Loucy (cell line): Measurements from ENCODE around the gene SEPTIN14.

ENCODE experiments used
- H2AFZ ChIP-seq: fragments of 200-600 bp; sonication (generic); 2 replicates; pipeline ENCODE4 v1.6.0; 2016; ENCODE audit warnings: antibody characterized with exemption, mild to moderate bottlenecking, low read length, moderate library complexity
- H3F3A ChIP-seq: fragments of 200-600 bp; 2 replicates; pipeline ENCODE4 v1.6.0; 2016; ENCODE audit warnings: antibody characterized with exemption, low read depth, mild to moderate bottlenecking
- H3K27me3 ChIP-seq: fragments of 200-600 bp; sonication (generic); 2 replicates; pipeline ENCODE4 v1.6.1; 2014; ENCODE audit warnings: low read length, mild to moderate bottlenecking; ENCODE audit not compliant: insufficient read depth, poor library complexity, severe bottlenecking
- H3K36me3 ChIP-seq: fragments of 200-600 bp; sonication (generic); 2 replicates; pipeline ENCODE4 v1.6.1; 2016; ENCODE audit warnings: low read length; ENCODE audit not compliant: insufficient read depth
- H3K4me1 ChIP-seq: fragments of 200-600 bp; sonication (generic); 2 replicates; pipeline ENCODE4 v1.5.1; 2014; ENCODE audit warnings: low read length, mild to moderate bottlenecking; ENCODE audit not compliant: insufficient read depth, poor library complexity, severe bottlenecking
- H3K4me2 ChIP-seq: fragments of 200-600 bp; sonication (generic); 2 replicates; pipeline ENCODE4 v1.6.0; 2014; ENCODE audit warnings: antibody characterized with exemption, low read length, low read depth, mild to moderate bottlenecking; ENCODE audit not compliant: poor library complexity, severe bottlenecking
- H3K4me3 ChIP-seq: fragments of 200-600 bp; sonication (generic); 2 replicates; pipeline ENCODE4 v1.5.1; 2014; ENCODE audit warnings: low read length, mild to moderate bottlenecking, mixed read lengths; ENCODE audit not compliant: poor library complexity, severe bottlenecking
- H3K79me2 ChIP-seq: fragments of 200-600 bp; sonication (generic); 2 replicates; pipeline ENCODE4 v1.6.1; 2014; ENCODE audit warnings: low read length; ENCODE audit not compliant: insufficient read depth
- H3K9ac ChIP-seq: fragments of 200-600 bp; sonication (generic); 2 replicates; pipeline ENCODE4 v1.6.0; 2014; ENCODE audit warnings: mild to moderate bottlenecking, low read depth, low read length, moderate library complexity; ENCODE audit not compliant: poor library complexity, severe bottlenecking
- H3K9me2 ChIP-seq: fragments of 200-600 bp; sonication (generic); replicated peaks from 2 replicates; pipeline ENCODE4 v1.6.1; 2016; ENCODE audit warnings: low read depth, low read length, mixed read lengths
- H3K9me3 ChIP-seq: fragments of 200-600 bp; sonication (generic); 2 replicates; pipeline ENCODE4 v1.6.1; 2014; ENCODE audit warnings: mild to moderate bottlenecking, antibody characterized with exemption, low read length, low read depth; ENCODE audit not compliant: insufficient read depth
- H4K20me1 ChIP-seq: fragments of 200-600 bp; sonication (generic); 2 replicates; pipeline ENCODE4 v1.6.0; 2014; ENCODE audit warnings: antibody characterized with exemption, low read length, mild to moderate bottlenecking; ENCODE audit not compliant: insufficient read depth, poor library complexity, severe bottlenecking
- CTCF ChIP-seq: fragments of 200-600 bp; sonication (generic); conservative IDR thresholded peaks from 2 replicates; pipeline ENCODE4 v1.5.1; 2014; ENCODE audit warnings: mild to moderate bottlenecking, antibody characterized with exemption, low read length
- EZH2phosphoT487 ChIP-seq: fragments of 200-600 bp; IDR thresholded peaks from 2 replicates; pipeline ENCODE4 v1.6.1; 2018; ENCODE audit warnings: antibody characterized with exemption, mild to moderate bottlenecking, moderate library complexity, borderline replicate concordance

The SEPTIN14 gene

GRCh38 chr7:55776196-55776595 is 86.4 kb downstream of the SEPTIN14 start:
- Histone ChIP-seq H3K4me3 (no peak overlapping the region), H2AFZ (no peak overlapping the region), H3K27me3 (no peaks in the 10 kb centered on the region), H3K4me1 (no peaks in the 10 kb centered on the region), H3K9ac (no peak overlapping the region), H3F3A (no peaks in the 10 kb centered on the region), H3K9me3 (no peaks in the 10 kb centered on the region), H3K36me3 (peaks cover 5% of the 10 kb centered on the region; the same call in 1 of the 2 replicates), H3K79me2 (no peaks in the 10 kb centered on the region), H3K4me2 (no peak overlapping the region), H3K9me2 (no peaks in the 10 kb centered on the region), H4K20me1 (no peaks in the 10 kb centered on the region)
- TF ChIP-seq EZH2phosphoT487 (no peak), CTCF (no peak)

GRCh38 chr7:55775051-55775420 is 87.5 kb downstream of the SEPTIN14 start:
- Histone ChIP-seq H4K20me1 (no peaks in the 10 kb centered on the region), H3K27me3 (no peaks in the 10 kb centered on the region), H3K4me3 (no peak overlapping the region), H3K9me3 (no peaks in the 10 kb centered on the region), H3K4me1 (no peaks in the 10 kb centered on the region), H2AFZ (no peak overlapping the region), H3K9me2 (no peaks in the 10 kb centered on the region), H3K9ac (no peak overlapping the region), H3K4me2 (no peak overlapping the region), H3F3A (no peaks in the 10 kb centered on the region), H3K36me3 (peaks cover 5% of the 10 kb centered on the region; the same call in 1 of the 2 replicates), H3K79me2 (no peaks in the 10 kb centered on the region)
- TF ChIP-seq CTCF, result no peak
- TF ChIP-seq EZH2phosphoT487, result no peak

GRCh38 chr7:55774327-55775050 is 88.1 kb downstream of the SEPTIN14 start:
- TF ChIP-seq EZH2phosphoT487 (no peak), CTCF (no peak)
- H3K4me1 ChIP-seq, result no peaks in the 10 kb centered on the region
- H3K79me2 ChIP-seq, result no peaks in the 10 kb centered on the region
- H3K9ac ChIP-seq, result no peak overlapping the region
- no peaks in the 10 kb centered on the region for H4K20me1 ChIP-seq
- no peaks in the 10 kb centered on the region for H3K27me3 ChIP-seq
- no peak overlapping the region for H3K4me3 ChIP-seq
- no peaks in the 10 kb centered on the region for H3F3A ChIP-seq
- H3K9me2 ChIP-seq, result no peaks in the 10 kb centered on the region
- no peak overlapping the region for H3K4me2 ChIP-seq
- peaks cover 5% of the 10 kb centered on the region; the same call in 1 of the 2 replicates for H3K36me3 ChIP-seq
- H3K9me3 ChIP-seq, result no peaks in the 10 kb centered on the region
- H2AFZ ChIP-seq, result no peak overlapping the region
